GM21423 (cell line): ENCODE data around the gene ECHDC3.

Experiments
- ATAC-seq: cut with Tn5 transposase; IDR thresholded peaks from one replicate; pipeline ENCODE4 v1.9.1; 2021; ENCODE audit warnings: mild to moderate bottlenecking, moderate library complexity; ENCODE audit not compliant: unreplicated experiment

The ECHDC3 gene

GRCh38 chr10:11775412-11775811, 33.2 kb downstream of the ECHDC3 start:
- ATAC-seq, result no peak

DNA sequence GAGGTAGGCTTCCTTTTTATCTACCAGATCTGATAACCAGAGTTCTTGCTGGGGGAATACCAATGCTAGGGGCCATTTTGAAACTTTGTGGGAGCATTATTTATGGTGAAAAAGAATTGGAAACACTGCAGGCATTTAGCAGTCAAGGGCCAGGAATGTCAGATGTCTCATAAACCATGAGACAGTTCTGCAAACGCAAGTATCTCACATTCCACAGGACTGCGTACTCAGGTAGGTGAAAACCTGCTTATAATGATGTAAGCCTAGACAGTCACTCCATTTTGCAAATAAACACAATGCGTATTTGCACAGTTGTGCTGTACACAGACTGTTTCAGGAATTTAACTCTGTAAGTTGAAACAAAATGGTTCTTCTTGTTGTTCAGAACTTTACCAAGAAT, 33.9 kb downstream of the ECHDC3 start:
- ATAC-seq, result no peak

DNA sequence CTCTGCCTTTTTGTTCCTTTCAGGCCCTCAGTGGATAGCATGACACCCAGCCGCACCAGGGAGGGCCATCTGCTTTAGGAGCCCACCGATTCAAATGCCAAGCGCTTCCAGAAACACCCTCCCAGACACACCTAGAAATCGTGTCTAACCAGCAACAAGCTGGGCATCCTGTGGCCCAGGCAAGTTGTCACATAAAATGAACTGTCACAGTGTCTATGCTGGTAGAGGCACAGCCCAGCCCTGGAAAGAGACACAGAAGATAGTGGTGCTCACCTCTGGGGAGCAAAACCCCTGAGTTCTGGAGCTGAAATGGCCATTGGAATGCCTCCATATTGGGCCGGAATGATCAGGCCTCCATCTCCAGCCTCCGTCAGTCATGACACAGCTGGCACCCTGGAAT, 38.9 kb downstream of the ECHDC3 start:
- ATAC-seq, result no peak

- peak; percentile 78 for ATAC-seq
Observed at GRCh38 chr10:11782793-11783557, 40.8 kb downstream of the ECHDC3 start.

- no peak for ATAC-seq
Observed at GRCh38 chr10:11783558-11783865, 41.3 kb downstream of the ECHDC3 start.

DNA sequence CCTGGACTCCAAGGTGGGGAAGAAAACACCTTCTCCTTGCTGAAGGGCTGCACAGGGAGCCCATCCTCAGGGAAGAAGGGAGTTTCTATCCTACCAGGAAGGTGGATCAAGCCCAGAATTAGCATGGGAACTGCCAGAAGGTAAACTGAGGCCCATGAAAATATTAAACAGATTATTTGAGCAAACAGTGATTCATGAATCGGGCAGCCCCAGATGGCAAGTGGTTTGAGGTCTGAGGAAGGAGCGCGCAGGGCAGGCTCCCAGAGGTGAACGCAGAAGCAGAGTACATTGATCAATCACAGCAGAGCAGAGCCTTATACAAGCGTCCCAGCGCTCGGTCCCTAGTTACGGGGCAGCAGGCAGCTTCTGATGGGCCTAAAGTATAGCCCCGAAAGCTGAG, 45.2 kb downstream of the ECHDC3 start:
- no peak for ATAC-seq

DNA sequence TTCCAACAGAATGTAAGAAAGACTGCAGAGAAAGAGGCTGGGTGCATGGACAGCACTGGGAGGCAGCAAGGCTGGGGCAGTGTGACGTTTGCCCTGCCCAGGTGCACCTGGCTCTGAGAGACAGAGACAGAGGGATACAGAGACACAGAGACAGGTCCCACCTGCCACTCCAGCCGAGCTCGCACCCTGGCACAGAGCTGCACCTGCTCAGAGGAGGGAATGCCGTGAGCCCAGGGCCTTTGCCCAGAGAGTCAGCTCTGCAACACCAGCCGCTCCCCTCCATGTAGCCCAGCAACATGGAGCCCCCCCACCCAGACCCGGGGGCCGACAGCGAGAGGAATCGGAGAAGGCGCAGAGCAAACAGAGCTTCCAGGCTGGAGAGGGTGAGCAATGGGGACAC, 45.7 kb downstream of the ECHDC3 start:
- no peak for ATAC-seq

DNA sequence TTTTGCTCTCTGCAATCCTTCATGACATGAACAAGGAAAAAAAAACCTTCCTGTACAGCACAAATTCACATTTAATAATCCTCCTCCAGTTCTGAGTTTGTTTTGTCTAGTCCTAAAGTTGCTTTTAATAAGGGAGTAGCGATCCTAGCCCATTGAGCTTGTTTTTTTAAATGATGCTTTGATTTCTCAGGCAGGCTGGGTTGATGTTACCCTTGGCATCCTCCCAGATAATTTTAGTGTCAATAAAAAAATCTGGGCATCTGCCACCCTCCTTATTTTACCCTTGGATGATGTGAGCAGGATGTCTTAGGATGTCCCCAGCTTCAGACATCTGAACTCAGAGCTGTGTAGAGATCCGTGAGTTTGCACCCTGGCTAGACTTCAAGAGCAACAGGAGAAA, 47.1 kb downstream of the ECHDC3 start:
- no peak for ATAC-seq

DNA sequence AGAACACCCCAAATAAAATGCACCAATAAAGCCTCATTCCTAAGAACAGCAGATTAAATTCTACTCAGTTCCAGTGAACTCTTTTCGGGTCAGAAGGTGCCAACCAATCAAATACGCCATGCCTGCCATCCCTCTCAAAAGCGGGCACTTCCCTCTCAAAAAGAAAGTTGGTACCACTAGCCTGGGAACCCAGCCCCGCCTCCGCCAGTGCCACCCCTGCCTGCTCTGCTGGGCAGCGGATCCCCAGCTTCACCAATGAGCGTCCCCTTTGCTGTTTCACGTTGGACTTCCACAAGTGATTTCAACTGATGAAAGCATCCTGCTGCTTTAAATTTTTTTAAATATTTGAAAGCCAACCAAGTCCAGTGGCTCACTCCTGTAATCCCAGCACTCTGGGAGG, 47.8 kb downstream of the ECHDC3 start:
- ATAC-seq, result no peak

DNA sequence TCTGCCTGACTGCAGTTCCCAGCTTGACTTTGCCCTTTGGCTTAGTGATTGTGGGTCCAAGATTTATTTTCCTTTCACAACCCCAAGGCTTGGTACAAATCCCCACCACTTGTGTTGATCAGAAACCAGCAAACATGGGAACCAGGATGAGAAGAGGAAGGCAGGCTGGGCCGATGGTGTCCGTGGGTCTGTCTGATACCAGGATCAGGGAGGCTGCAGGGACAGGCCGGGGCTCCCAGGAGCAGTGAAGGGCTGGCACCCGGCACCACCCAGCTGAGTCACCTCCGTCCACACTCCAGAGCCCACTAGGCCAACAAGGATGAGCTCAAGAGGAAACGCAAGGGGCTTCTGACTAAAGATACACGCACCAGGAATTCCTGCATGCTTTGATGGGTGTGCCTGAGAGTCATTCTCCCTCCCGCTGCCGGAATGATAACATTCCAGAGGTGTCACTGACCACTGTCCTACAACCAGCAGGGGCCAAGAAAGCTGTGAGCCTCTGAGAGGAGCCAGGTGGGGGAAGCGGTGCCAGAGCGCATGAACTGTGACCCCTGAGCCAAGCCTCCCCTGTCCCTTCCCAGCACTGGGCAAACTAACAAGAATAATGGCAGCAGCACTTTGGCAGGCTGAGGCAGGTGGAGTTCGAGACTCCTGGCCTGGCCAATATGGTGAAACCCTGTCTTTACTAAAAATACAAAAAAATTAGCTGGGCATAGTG, 51.7 kb downstream of the ECHDC3 start:
- no peak for ATAC-seq

DNA sequence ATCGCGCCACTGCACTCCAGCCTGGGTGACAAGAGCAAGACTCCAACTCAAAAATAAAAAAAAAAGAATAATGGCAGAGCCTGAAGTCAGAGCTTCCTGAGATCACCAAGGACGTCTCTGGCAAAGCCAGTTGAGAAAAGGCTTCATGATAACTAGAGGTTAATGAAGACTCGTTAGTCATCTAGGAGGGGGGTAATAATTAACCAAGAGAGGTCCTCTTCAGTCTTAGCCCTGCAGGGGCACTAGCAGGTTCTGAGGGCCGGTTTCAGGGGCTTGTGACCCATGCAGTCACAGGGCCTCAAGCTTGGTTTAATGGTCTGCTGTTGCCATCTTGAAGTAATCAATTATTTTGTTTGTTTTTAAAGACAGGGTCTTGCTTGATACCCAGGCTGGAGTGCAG, 52.4 kb downstream of the ECHDC3 start:
- ATAC-seq, result no peak

DNA sequence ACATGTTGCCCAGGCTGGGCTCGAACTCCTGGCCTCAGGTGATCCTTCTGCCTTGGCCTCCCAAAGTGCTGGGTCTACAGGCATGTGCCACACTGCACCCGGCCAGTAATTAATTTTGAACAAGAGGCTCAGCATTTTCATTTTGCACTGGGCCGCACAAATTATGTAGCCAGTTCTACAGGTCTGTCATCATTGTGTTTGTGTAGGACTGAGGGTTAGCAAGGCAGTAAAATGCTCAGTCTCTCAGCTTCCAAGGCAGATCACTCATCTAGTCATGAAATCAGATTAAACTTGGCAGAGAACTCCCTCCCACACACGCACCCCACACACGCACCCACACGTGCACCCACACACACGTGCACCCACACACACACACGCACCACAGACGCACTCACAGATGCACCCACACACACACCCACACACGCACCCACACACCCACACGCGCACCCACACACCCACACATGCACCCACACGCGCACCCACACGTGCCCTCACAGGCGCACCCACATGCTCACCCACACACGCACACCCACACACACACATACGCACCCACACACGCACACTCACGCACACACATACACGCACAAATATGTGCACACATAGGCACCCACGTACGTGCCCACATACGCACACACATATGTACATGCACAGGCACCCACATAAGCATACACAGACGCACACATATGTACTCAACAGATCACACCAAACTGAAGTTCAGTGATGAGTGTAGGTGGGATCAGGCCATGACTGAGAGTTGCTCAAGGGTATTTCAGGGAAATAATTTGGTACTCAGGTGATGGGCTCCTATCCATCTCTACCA, 53.1 kb downstream of the ECHDC3 start:
- ATAC-seq, result no peak

- no peak for ATAC-seq
Observed at GRCh38 chr10:11796474-11796873, 54.3 kb downstream of the ECHDC3 start.

GRCh38 chr10:11797281-11797680, 55.1 kb downstream of the ECHDC3 start:
- ATAC-seq, result no peak

DNA sequence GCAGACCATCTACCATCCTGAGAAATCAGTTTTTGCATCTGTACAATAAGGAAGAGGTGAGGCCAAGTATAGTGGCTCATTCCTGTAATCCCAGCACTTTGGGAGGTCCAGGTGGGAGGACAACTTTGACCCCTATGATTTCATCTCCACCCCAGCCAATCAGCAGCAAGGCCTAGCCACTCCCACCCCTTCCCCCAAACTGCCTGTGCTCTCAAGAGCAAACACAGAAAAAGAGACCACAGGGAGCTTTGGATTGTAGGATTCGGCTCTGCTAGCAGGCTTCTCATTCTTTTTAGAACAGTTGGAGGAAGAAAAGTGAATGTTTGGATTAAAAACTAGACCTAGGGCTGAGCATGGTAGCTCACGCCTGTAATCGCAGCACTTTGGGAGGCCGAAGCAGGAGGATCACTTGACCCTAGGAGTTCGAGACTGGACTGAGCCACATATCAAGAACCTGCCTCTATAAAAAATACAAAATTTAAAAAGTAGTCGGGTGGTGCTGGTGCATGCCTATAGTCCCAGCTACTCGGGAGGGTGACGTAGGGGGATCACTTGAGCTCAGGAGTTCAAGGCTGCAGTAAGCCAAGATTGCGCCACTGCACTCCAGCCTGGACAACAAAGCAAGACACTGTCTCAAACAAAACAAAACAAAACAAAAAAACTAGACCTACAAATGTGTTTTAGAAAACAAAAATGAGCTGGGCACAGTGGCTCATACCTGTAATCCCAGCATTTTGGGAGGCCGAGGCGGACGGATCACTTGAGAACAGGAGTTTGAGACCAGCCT, 55.9 kb downstream of the ECHDC3 start:
- ATAC-seq, result no peak

GRCh38 chr10:11798845-11799735, 56.9 kb downstream of the ECHDC3 start:
- ATAC-seq, result no peak

DNA sequence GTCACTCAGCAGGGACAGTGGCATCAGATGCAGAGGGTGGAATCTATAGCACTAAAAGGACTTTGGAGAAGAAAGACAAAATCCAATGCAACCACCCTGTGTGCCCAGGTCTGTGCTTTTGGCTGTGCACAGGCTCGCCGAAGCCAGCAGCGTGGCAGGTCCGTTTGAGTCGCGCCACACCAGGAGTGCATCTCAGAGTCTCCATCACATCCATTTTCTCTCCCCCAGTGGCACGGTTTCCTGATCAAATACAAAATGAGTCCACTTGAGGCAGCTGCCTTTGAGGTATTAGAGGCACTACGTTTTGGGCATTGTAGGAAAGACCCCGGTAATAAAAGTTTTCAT, 57.5 kb downstream of the ECHDC3 start:
- no peak for ATAC-seq

- no peak for ATAC-seq
Observed at GRCh38 chr10:11804336-11804735, 62.2 kb downstream of the ECHDC3 start.

- no peak for ATAC-seq
Observed at GRCh38 chr10:11805792-11806191, 63.6 kb downstream of the ECHDC3 start.

- ATAC-seq, result no peak
Observed at GRCh38 chr10:11806706-11807105, 64.5 kb downstream of the ECHDC3 start.
